Measurements from ENCODE around the gene SCO1.
"Not testable (repeated sequence)": the region's sequence is repeated elsewhere in the genome, so short reads cannot be mapped to it uniquely, and the experiment has no call there.

Gene SCO1

GRCh38 chr17:10725262-10725661, 27.9 kb upstream of the SCO1 start:
- DNase-seq, result no peak

- DNase-seq, result no peak
These were observed 27.3 kb upstream of the SCO1 start for GRCh38 chr17:10724546-10725195.

GRCh38 chr17:10718547-10718946, 21.2 kb upstream of the SCO1 start:
- DNase-seq, result no peak

- DNase-seq, result no peak
These were observed 18.9 kb upstream of the SCO1 start for GRCh38 chr17:10716218-10716617.

- no peak for DNase-seq
These were observed 16.0 kb upstream of the SCO1 start for GRCh38 chr17:10713318-10713717.

- no peak for DNase-seq
These were observed 8.4 kb upstream of the SCO1 start for GRCh38 chr17:10705727-10706126.

- DNase-seq, result no peak
These were observed 5.2 kb upstream of the SCO1 start for GRCh38 chr17:10702574-10702973.

- DNase-seq, result no peak
These were observed 2.5 kb upstream of the SCO1 start for GRCh38 chr17:10699856-10700255.

- no peak for DNase-seq
These were observed 924 bp upstream of the SCO1 start for GRCh38 chr17:10698096-10698818.

- not testable (repeated sequence) for DNase-seq
These were observed 1.4 kb downstream of the SCO1 start for GRCh38 chr17:10695875-10696407.

- DNase-seq, result no peak
These were observed 9.8 kb downstream of the SCO1 start for GRCh38 chr17:10687499-10687898.

GRCh38 chr17:10683853-10684252, 13.5 kb downstream of the SCO1 start:
- no peak for DNase-seq

- no peak for DNase-seq
These were observed 15.4 kb downstream of the SCO1 start for GRCh38 chr17:10681866-10682446.

GRCh38 chr17:10674704-10675103, 22.6 kb downstream of the SCO1 start:
- no peak for DNase-seq

GRCh38 chr17:10673312-10673711, 24.0 kb downstream of the SCO1 start:
- no peak for DNase-seq

- DNase-seq, result no peak
These were observed 28.6 kb downstream of the SCO1 start for GRCh38 chr17:10668775-10669174.

- DNase-seq, result no peak
These were observed 30.4 kb downstream of the SCO1 start for GRCh38 chr17:10666906-10667305.

- no peak for DNase-seq
These were observed 32.8 kb downstream of the SCO1 start for GRCh38 chr17:10664571-10664970.

GRCh38 chr17:10663231-10663630, 34.1 kb downstream of the SCO1 start:
- DNase-seq, result no peak

GRCh38 chr17:10661437-10661836, 35.9 kb downstream of the SCO1 start:
- no peak for DNase-seq

GRCh38 chr17:10657879-10658278, 39.5 kb downstream of the SCO1 start:
- DNase-seq, result no peak

GRCh38 chr17:10657148-10657547, 40.2 kb downstream of the SCO1 start, which contains the start of gene MYH3:
Gene MYH3 (minus strand): TSS chr17:10657309. CDS start chr17:10655064, 2,245 bp downstream.
- DNase-seq, result no peak

- no peak for DNase-seq
These were observed 43.3 kb downstream of the SCO1 start for GRCh38 chr17:10653987-10654386.
